IPS-11a (cell line): ENCODE data around the gene ADAMTS6.

Source experiments
- H3K4me3 ChIP-seq: one replicate; pipeline ENCODE4 v1.5.1; 2013; ENCODE audit warnings: low read depth, low read length, control low read depth

Gene ADAMTS6

GRCh38 chr5:65474130-65474711, 7.5 kb downstream of the ADAMTS6 start:
- H3K4me3 ChIP-seq = no peak overlapping the region

GRCh38 chr5:65468633-65469032, 13.1 kb downstream of the ADAMTS6 start:
- H3K4me3 ChIP-seq = no peak overlapping the region

GRCh38 chr5:65462139-65462705, 19.5 kb downstream of the ADAMTS6 start:
- no peak overlapping the region for H3K4me3 ChIP-seq

- no peak overlapping the region for H3K4me3 ChIP-seq
These were observed 20.2 kb downstream of the ADAMTS6 start for GRCh38 chr5:65461490-65461889.

GRCh38 chr5:65459995-65460394, 21.7 kb downstream of the ADAMTS6 start:
- no peak overlapping the region for H3K4me3 ChIP-seq

- H3K4me3 ChIP-seq = no peak overlapping the region
These were observed 26.7 kb downstream of the ADAMTS6 start for GRCh38 chr5:65455064-65455463.

GRCh38 chr5:65451436-65451835, 30.3 kb downstream of the ADAMTS6 start:
- H3K4me3 ChIP-seq = no peak overlapping the region

GRCh38 chr5:65446682-65447081, 35.0 kb downstream of the ADAMTS6 start:
- H3K4me3 ChIP-seq = no peak overlapping the region

- no peak overlapping the region for H3K4me3 ChIP-seq
These were observed 39.9 kb downstream of the ADAMTS6 start for GRCh38 chr5:65441800-65442199.

GRCh38 chr5:65440456-65440855, 41.3 kb downstream of the ADAMTS6 start:
- no peak overlapping the region for H3K4me3 ChIP-seq

- no peak overlapping the region for H3K4me3 ChIP-seq
These were observed 47.6 kb downstream of the ADAMTS6 start for GRCh38 chr5:65434122-65434521.

- no peak overlapping the region for H3K4me3 ChIP-seq
These were observed 55.1 kb downstream of the ADAMTS6 start for GRCh38 chr5:65426656-65427055.

GRCh38 chr5:65423623-65424022, 58.1 kb downstream of the ADAMTS6 start:
- no peak overlapping the region for H3K4me3 ChIP-seq

- no peak overlapping the region for H3K4me3 ChIP-seq
These were observed 63.1 kb downstream of the ADAMTS6 start for GRCh38 chr5:65418661-65419060.

- no peak overlapping the region for H3K4me3 ChIP-seq
These were observed 67.9 kb downstream of the ADAMTS6 start for GRCh38 chr5:65413822-65414221.

GRCh38 chr5:65412842-65413241, 68.9 kb downstream of the ADAMTS6 start:
- no peak overlapping the region for H3K4me3 ChIP-seq

- H3K4me3 ChIP-seq = no peak overlapping the region
These were observed 70.4 kb downstream of the ADAMTS6 start for GRCh38 chr5:65411356-65411755.

GRCh38 chr5:65395526-65396155, 86.1 kb downstream of the ADAMTS6 start:
- H3K4me3 ChIP-seq = no peak overlapping the region

- no peak overlapping the region for H3K4me3 ChIP-seq
These were observed 87.6 kb downstream of the ADAMTS6 start for GRCh38 chr5:65394087-65394486.

- no peak overlapping the region for H3K4me3 ChIP-seq
These were observed 90.1 kb downstream of the ADAMTS6 start for GRCh38 chr5:65391591-65391990.

- H3K4me3 ChIP-seq = no peak overlapping the region
These were observed 91.5 kb downstream of the ADAMTS6 start for GRCh38 chr5:65390208-65390607.

GRCh38 chr5:65383859-65384258, 97.9 kb downstream of the ADAMTS6 start:
- no peak overlapping the region for H3K4me3 ChIP-seq

- H3K4me3 ChIP-seq = no peak overlapping the region
These were observed 99.1 kb downstream of the ADAMTS6 start for GRCh38 chr5:65382582-65382981.
